HepG2 (cell line): ENCODE data around the gene AK2.

ENCODE experiments used
- POLR2AphosphoS5 ChIP-seq: IDR thresholded peaks from 2 replicates; pipeline ENCODE4 v1.6.1; 2012; ENCODE audit warnings: low read depth, low read length
- ZNF24 ChIP-seq: fragments of 450-650 bp; IDR thresholded peaks from 2 replicates; pipeline ENCODE4 v1.6.1; 2017; ENCODE audit warnings: antibody characterized with exemption, mild to moderate bottlenecking
- TF ChIP-seq, protein P1 (sequence below), 2 experiments: IDR thresholded peaks; 2 replicates each; pipeline ENCODE4 v1.6.1; 2011 to 2012; ENCODE audit warnings: low read length in 2 of 2, borderline replicate concordance in 1 of 2, low read depth in 1 of 2, mild to moderate bottlenecking in 1 of 2, moderate library complexity in 1 of 2

DNA sequence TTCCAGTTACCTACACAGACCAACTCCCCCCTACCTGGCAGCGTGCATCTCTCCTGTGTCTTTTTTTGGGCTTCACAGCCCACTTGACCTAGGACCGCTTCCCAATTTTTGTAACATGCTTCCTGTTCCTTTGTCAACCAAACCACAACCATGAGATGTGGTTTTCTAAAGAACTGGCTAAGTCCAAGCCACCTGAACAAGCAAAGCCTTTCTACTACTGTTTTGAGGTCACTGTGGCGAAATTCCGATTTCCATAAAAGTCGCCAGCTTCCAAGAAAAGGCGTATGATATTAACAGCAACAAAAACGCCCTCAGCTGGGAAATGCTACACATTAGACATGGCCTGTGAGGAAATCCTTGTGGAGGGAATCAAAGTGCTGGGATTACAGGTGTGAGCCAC lies 12.7 kb upstream of the AK2 start:
- TF ChIP-seq ZNF24 (no peak), POLR2AphosphoS5 (no peak)
- TF ChIP-seq, protein P1, sequence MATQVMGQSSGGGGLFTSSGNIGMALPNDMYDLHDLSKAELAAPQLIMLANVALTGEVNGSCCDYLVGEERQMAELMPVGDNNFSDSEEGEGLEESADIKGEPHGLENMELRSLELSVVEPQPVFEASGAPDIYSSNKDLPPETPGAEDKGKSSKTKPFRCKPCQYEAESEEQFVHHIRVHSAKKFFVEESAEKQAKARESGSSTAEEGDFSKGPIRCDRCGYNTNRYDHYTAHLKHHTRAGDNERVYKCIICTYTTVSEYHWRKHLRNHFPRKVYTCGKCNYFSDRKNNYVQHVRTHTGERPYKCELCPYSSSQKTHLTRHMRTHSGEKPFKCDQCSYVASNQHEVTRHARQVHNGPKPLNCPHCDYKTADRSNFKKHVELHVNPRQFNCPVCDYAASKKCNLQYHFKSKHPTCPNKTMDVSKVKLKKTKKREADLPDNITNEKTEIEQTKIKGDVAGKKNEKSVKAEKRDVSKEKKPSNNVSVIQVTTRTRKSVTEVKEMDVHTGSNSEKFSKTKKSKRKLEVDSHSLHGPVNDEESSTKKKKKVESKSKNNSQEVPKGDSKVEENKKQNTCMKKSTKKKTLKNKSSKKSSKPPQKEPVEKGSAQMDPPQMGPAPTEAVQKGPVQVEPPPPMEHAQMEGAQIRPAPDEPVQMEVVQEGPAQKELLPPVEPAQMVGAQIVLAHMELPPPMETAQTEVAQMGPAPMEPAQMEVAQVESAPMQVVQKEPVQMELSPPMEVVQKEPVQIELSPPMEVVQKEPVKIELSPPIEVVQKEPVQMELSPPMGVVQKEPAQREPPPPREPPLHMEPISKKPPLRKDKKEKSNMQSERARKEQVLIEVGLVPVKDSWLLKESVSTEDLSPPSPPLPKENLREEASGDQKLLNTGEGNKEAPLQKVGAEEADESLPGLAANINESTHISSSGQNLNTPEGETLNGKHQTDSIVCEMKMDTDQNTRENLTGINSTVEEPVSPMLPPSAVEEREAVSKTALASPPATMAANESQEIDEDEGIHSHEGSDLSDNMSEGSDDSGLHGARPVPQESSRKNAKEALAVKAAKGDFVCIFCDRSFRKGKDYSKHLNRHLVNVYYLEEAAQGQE (IDR thresholded peaks at IDR 0.05; ENCODE audit: borderline replicate concordance in 1 of 2, low read depth in 1 of 2, low read length in 2 of 2) = no peak
